GM21529 (cell line): ENCODE results near the gene HYOU1.
"Not testable (repeated sequence)": the region's sequence is repeated elsewhere in the genome, so short reads cannot be mapped to it uniquely, and the experiment has no call there.

ENCODE experiments used
- ATAC-seq: cut with Tn5 transposase; IDR thresholded peaks from one replicate; pipeline ENCODE4 v1.9.1; 2021; ENCODE audit not compliant: unreplicated experiment

HYOU1 gene

DNA sequence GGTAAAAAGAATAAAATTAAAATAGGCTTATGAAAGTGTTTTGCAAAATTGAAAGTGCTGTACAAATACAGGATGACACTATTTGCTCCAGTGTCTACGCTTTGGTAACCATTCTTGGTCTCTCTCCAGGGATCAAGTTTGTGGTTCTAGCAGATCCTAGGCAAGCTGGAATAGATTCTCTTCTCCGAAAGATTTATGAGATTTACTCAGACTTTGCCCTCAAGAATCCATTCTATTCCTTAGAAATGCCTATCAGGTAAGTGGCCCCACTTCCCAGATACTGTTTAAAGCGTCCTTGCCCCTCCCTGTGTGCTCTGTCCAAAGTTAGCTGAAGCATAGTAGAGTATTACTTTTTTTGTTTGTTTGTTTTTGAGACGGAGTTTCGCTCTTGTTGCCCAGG, 35.4 kb downstream of the HYOU1 start:
- no peak for ATAC-seq

DNA sequence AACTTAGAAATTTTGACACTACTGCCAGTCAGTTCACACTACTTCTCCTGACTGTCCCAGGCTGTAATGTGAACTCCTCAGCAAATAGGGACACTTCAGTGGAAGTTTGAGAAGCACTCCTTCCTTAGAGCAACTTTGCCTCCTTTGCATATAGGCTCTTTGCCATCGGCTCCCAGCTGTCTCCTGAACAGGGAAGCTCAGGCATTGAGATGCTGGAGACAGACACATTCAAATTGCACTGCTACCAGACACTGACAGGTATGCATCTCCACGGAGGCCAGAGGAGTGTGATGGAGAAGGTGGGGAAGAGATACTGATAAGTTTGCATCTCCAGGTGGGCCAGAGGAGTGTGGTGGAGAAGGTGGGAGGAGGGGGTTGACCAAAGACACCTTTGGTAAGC, 37.0 kb downstream of the HYOU1 start:
- ATAC-seq, result no peak

DNA sequence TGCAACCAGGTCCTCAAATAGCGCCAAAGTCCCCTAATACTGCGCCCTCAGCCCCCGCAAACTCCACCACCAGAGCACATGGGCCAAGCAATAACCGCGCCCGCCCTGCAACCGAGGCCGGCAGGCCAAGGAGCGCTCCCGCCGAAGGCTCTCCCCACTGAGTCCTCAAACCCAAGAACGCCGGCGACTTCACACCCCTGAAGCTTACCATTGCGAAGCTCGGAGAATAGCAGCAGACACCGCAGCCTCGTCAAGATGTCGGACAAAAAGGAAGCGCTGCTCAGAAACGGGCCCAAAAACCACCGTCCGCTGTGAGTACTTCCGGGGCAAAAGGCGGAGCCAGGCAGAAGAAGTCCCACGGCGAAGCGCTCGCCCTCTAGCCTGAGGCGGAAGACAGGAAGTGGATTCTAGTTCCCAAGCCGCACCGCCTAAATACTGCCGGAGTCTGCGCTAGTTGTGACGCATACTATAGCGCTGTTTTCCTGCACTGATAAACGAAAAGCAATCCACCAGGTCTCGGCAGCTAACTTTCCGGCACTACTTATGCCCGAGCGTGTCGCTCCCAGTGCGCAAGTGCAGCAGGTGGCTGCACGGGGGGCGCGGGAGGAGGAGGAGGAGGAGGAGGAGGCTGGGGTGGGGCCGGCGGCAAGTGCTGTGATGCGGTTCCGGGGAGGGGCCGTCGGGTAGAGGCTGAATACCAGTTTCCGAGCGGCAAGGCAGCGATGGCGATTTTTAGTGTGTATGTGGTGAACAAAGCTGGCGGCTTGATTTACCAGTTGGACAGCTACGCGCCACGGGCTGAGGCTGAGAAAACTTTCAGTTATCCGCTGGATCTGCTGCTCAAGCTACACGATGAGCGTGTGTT, 38.7 kb downstream of the HYOU1 start, which contains the start of the genes RPS25 and TRAPPC4:
TSS of gene RPS25 (minus strand) at position 270 of the 865 bp plus-strand sequence. CDS start at position 211, 59 bp downstream.
TSS of gene TRAPPC4 (plus strand) at position 693 of the 865 bp plus-strand sequence. CDS start at position 723, 30 bp downstream.
- peak; percentile 83 for ATAC-seq

DNA sequence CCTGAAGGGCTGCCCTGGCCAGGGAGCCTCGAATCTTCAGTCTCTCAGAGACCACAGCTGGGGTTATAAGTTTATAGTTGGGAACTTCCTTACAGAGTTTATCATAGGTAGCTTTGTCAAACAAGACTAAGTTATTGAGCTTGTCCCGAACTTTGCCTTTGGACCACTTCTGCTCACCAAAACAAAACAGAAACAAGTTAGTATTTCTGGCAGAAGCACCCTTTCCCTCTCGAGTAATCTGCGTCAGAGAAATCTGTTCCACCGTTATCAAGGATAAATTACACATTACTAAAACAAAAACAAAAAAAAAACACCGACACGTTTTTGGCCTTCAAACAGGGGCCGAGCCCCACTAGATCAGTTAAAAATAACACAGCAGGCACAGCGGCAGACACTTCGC, 39.6 kb downstream of the HYOU1 start:
- not testable (repeated sequence) for ATAC-seq

GRCh38 chr11:119016216-119017009, 40.6 kb downstream of the HYOU1 start:
- no peak for ATAC-seq

GRCh38 chr11:119015054-119015611, 41.9 kb downstream of the HYOU1 start:
- ATAC-seq, result no peak

- no peak for ATAC-seq
These were observed 42.6 kb downstream of the HYOU1 start for GRCh38 chr11:119014209-119014924.

DNA sequence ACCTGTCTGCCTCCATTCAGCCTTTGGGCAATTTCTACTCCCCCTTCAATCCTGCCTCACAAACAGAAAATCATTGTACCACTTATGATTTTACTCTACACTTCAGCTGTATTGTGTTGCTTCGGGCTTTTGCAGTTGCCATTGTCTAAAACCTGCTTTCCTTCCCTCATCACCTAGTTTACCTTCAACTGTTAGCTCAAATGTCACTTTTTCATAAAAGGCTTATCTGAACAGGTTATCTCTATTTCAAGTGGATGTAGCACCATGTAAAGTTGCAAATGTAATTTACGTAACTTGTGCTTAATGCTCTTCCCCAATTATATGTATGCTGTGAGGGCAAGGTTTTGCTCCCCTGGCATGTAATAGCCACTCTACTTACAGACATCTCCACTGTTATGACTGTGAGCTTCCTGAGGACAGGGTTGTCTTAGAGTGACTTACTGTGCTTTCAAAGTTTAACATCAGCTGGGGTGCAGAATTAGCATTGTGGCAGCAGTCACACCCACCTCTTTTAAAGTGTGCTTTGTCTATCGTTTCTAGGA, 44.3 kb downstream of the HYOU1 start:
- ATAC-seq, result no peak

- no peak for ATAC-seq
These were observed 45.4 kb downstream of the HYOU1 start for GRCh38 chr11:119011476-119012053.

- ATAC-seq, result no peak
These were observed 50.3 kb downstream of the HYOU1 start for GRCh38 chr11:119006656-119007055.

GRCh38 chr11:119000906-119001305, 56.1 kb downstream of the HYOU1 start:
- no peak for ATAC-seq

DNA sequence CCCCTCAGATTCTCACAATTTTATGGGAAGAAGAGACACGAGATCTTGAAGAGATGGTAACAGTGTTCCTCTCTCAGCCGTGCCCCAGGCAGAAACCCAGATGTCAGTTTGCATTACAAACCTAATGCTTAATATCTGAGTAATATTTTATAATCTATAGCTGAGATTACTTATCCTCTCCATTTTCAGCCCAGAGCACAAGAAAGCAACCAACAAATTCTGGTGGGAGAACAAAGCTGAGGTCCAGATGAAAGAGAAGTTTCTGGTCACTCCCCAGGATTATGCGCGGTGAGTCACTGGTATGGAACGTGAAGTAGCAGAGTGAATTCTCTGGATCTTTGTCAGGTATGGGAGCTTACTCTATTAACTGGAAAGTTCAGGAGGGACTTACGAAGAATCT, 58.2 kb downstream of the HYOU1 start:
- ATAC-seq, result no peak

- ATAC-seq, result peak; percentile 10
These were observed 58.7 kb downstream of the HYOU1 start for GRCh38 chr11:118998388-118998717.

GRCh38 chr11:118997627-118998387, 59.2 kb downstream of the HYOU1 start, which contains the start of gene CENATAC:
CENATAC (plus strand) TSS chr11:118998138; CDS start chr11:118998198, 60 bp downstream.
- ATAC-seq, result peak; percentile 92

DNA sequence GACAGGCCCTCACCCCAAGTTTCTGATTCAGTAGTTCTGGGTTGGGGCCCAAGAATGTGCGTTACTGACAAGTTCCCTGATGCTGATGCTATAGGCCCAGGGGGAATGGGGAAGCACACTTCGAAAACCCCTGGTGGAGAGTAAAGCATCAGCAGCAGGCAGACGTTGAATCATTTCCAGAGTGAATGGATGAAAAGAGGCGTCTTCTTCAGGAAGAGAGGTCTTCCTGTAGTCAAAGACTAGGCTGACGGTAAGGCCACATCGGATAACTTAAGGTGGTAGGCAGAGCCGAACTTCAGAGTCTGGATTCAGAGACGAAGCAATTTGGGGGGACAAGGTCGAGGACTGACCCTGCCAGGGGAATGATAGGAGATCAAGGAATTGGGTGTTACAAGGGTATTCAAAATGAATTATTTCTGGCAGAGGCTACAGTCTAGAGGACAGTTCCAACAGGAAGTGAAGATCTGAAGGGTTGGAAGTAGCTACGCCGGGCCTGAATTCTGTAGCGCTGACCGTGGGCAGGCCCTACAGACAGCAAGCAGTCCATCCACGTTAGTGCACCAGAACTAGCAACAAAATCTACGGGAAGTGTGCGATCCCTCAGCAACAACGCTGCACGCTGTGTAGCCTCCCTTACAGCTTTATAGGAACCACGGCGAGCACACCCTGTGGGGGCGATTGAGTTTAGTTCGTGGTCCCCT, 59.9 kb downstream of the HYOU1 start:
- peak; percentile 9 for ATAC-seq
